Body of pancreas (tissue), 4 donors: ENCODE measurements around the gene ACACB. TPM values are rescaled to one million over a fixed set of nuclear protein-coding genes. Genes with fewer than 3 reads are reported as not detected.

ENCODE experiments used
- ATAC-seq: fragments of 150-250 bp; one replicate; pipeline ENCODE4 v1.9.1; 2016
- DNase-seq, 4 donors: peaks; one replicate each; pipeline ENCODE4 v3.0.0-alpha.2; 2019
- H3K27ac ChIP-seq, 4 donors: fragments of 200-600 bp; sonication (generic); 1 replicate in 3 of 4; 2 replicates in 1 of 4; pipeline versions ENCODE4 v1.5.1 to v1.6.1; 2016 to 2019; ENCODE audit warnings: mild to moderate bottlenecking in 1 of 4, mixed read lengths in 1 of 4, moderate library complexity in 1 of 4
- H3K27me3 ChIP-seq, 2 donors: fragments of 200-600 bp; sonication (generic); one replicate each; pipeline ENCODE4 v1.6.0; 2016; ENCODE audit warnings: mild to moderate bottlenecking in 1 of 2
- H3K36me3 ChIP-seq, 2 donors: fragments of 200-600 bp; sonication (generic); replicated peaks in 1 of 2; 2 replicates each; pipeline ENCODE4 v1.5.1; 2016; ENCODE audit warnings: low read depth in 2 of 2; ENCODE audit not compliant: insufficient read depth in 1 of 2
- H3K4me1 ChIP-seq: fragments of 200-600 bp; sonication (generic); one replicate; pipeline ENCODE4 v1.6.0; 2016
- H3K4me3 ChIP-seq, 2 donors: fragments of 200-600 bp; sonication (generic); 1 replicate in 1 of 2; 2 replicates in 1 of 2; pipeline ENCODE4 v1.5.1; 2016 to 2019
- H3K9me3 ChIP-seq, 3 donors: fragments of 200-600 bp; sonication (generic); 1 replicate in 2 of 3; 2 replicates in 1 of 3; pipeline ENCODE4 v1.5.1; 2016
- CTCF ChIP-seq, 7 experiments: fragments of 450-650 bp in 4 of 7; fragments of 200-600 bp in 3 of 7; sonication (generic) in 3 of 7; IDR thresholded peaks; one replicate each; pipeline ENCODE4 v1.5.1; 2016 to 2019; ENCODE audit warnings: antibody characterized with exemption in 7 of 7
- POLR2A ChIP-seq, 3 donors: fragments of 450-650 bp; IDR thresholded peaks; one replicate each; pipeline ENCODE4 v1.6.1; 2016; ENCODE audit warnings: antibody characterized with exemption in 3 of 3, mild to moderate bottlenecking in 2 of 3
- WGBS, 2 donors: methylation state at CpG; one replicate each; pipeline ENCODE4 v1.1.5; 2017; 5-methylcytosine and 5-hydroxymethylcytosine counted together
- intact Hi-C: fragments of 100-400 bp; cut with DNase I; formaldehyde crosslinking; loops from one replicate; pipeline ENCODE4 v1.15.1; 2023
- total RNA-seq, 2 donors: library from RNA; depleted of rRNA; stranded (reverse); fragments of >200 nt; gene quantifications; one replicate each; pipeline ENCODE4 v1.1.0, GENCODE V29; 2016

Gene ACACB
- total RNA-seq, 2 donors from 2014 or later: 71.1 to 358 TPM

- Histone ChIP-seq H3K4me3 (no peak overlapping the region), H3K9me3 (no peaks in the 10 kb centered on the region), H3K4me1 (peaks cover 12% of the 10 kb centered on the region), H3K36me3 (peaks cover 0 to 46% of the 10 kb centered on the region in 2 donors), H3K27ac (no peak overlapping the region), H3K27me3 (no peaks in the 10 kb centered on the region)
- ATAC-seq (no peak), DNase-seq (no peak)
- TF ChIP-seq CTCF (IDR thresholded peaks at IDR 0.05) (no peak), POLR2A (IDR thresholded peaks at IDR 0.05) (no peak)
- intact Hi-C loops: no loop called here
- 80% methylated on average over 5 of the region's 5 CpGs for WGBS, 2 donors
These were observed 127.7 kb downstream of the ACACB start for GRCh38 chr12:109244073-109244472.

GRCh38 chr12:109246221-109246620 is 129.8 kb downstream of the ACACB start:
- DNase-seq: no peak
- no peaks in the 10 kb centered on the region for H3K27me3 ChIP-seq

GRCh38 chr12:109247831-109248654 is 131.7 kb downstream of the ACACB start:
- H3K27me3 ChIP-seq: no peaks in the 10 kb centered on the region
- intact Hi-C loops: no loop called here
- peaks cover 0 to 19% of the 10 kb centered on the region in 2 donors for H3K36me3 ChIP-seq
- DNase-seq: peak; percentile 65 to 83 (median 78)
- H3K9me3 ChIP-seq: no peaks in the 10 kb centered on the region
- ATAC-seq: peak; percentile 53
- TF ChIP-seq POLR2A (IDR thresholded peaks at IDR 0.05) (no peak), CTCF (IDR thresholded peaks at IDR 0.05) (no peak)
- 63 to 67% methylated on average over 8 to 9 of the region's 9 CpGs for WGBS, 2 donors
- H3K4me1 ChIP-seq: peaks cover 12% of the 10 kb centered on the region
- no peak overlapping the region for H3K27ac ChIP-seq
- no peak overlapping the region for H3K4me3 ChIP-seq

More at GRCh38 chr12:109246221-109246620, 129.8 kb downstream of the ACACB start:
- ATAC-seq: no peak
- TF ChIP-seq CTCF (IDR thresholded peaks at IDR 0.05): no peak
- TF ChIP-seq POLR2A (IDR thresholded peaks at IDR 0.05): no peak
- Histone ChIP-seq H3K4me3 (no peak overlapping the region), H3K36me3 (peaks cover 0 to 32% of the 10 kb centered on the region in 2 donors), H3K4me1 (peaks cover 12% of the 10 kb centered on the region), H3K27ac (no peak overlapping the region), H3K9me3 (no peaks in the 10 kb centered on the region)
- WGBS, 2 donors: 87 to 91% methylated on average over 15 of the region's 15 CpGs
- intact Hi-C loops: no loop called here

- TF ChIP-seq CTCF (IDR thresholded peaks at IDR 0.05): no peak
- TF ChIP-seq POLR2A (IDR thresholded peaks at IDR 0.05): no peak
- intact Hi-C loops: no loop called here
- no peak for ATAC-seq
- no peak for DNase-seq
- no peak overlapping the region for H3K27ac ChIP-seq
- peaks cover 12% of the 10 kb centered on the region for H3K4me1 ChIP-seq
- H3K27me3 ChIP-seq: no peaks in the 10 kb centered on the region
- H3K4me3 ChIP-seq: no peak overlapping the region
- H3K36me3 ChIP-seq: peaks cover 0 to 14% of the 10 kb centered on the region in 2 donors
- WGBS, 2 donors: 81 to 100% methylated on average over 1 of the region's 1 CpG
- no peaks in the 10 kb centered on the region for H3K9me3 ChIP-seq
These were observed 134.1 kb downstream of the ACACB start for GRCh38 chr12:109250523-109250922.

GRCh38 chr12:109252799-109253198 is 136.4 kb downstream of the ACACB start:
- TF ChIP-seq CTCF (IDR thresholded peaks at IDR 0.05) (no peak), POLR2A (IDR thresholded peaks at IDR 0.05) (no peak)
- Histone ChIP-seq H3K9me3 (no peaks in the 10 kb centered on the region), H3K27me3 (no peaks in the 10 kb centered on the region), H3K27ac (no peak overlapping the region), H3K4me1 (peaks cover 11% of the 10 kb centered on the region), H3K36me3 (peaks cover 0 to 6% of the 10 kb centered on the region in 2 donors), H3K4me3 (no peak overlapping the region)
- intact Hi-C loops: no loop called here
- whole genome bisulfite sequencing, 2 donors: 91 to 96% methylated on average over 4 of the region's 4 CpGs
- DNase-seq (no peak), ATAC-seq (no peak)
